AG08395 (cell line): ENCODE measurements around the gene HOXB7.
A peak's percentile ranks its signal among the peaks of the same experiment; 100 is the strongest.

Experiments used
- DNase-seq: peaks from one replicate; pipeline ENCODE4 v3.0.0; 2012; ENCODE audit warnings: mixed read lengths, low spot score

Gene HOXB7

GRCh38 chr17:48594538-48595277 is 16.1 kb downstream of the HOXB7 start:
- no peak for DNase-seq

- DNase-seq: peak; percentile 81
Measured at GRCh38 chr17:48593840-48594537, 16.8 kb downstream of the HOXB7 start.

GRCh38 chr17:48593126-48593829 is 17.5 kb downstream of the HOXB7 start, which contains the start of gene HOXB5:
Gene HOXB5, minus strand, starts transcription at chr17:48593779. Its CDS starts 97 bp downstream, at chr17:48593682.
- no peak for DNase-seq

GRCh38 chr17:48592577-48592976 is 18.2 kb downstream of the HOXB7 start:
- DNase-seq: no peak

- DNase-seq: no peak
Measured at GRCh38 chr17:48592057-48592514, 18.7 kb downstream of the HOXB7 start.

GRCh38 chr17:48591255-48592056 is 19.4 kb downstream of the HOXB7 start:
- DNase-seq: no peak

GRCh38 chr17:48590607-48591161 is 20.1 kb downstream of the HOXB7 start:
- no peak for DNase-seq

- peak; percentile 80 for DNase-seq
Measured at GRCh38 chr17:48589831-48590606, 20.8 kb downstream of the HOXB7 start, which contains the start of gene HOXB3. Gene HOXB3, minus strand, starts transcription at chr17:48590241. Its CDS starts 37,767 bp downstream, at chr17:48552474.

- DNase-seq: no peak
Measured at GRCh38 chr17:48589060-48589830, 21.6 kb downstream of the HOXB7 start.

- no peak for DNase-seq
Measured at GRCh38 chr17:48588528-48588927, 22.3 kb downstream of the HOXB7 start.

GRCh38 chr17:48588074-48588415 is 22.8 kb downstream of the HOXB7 start:
- no peak for DNase-seq

GRCh38 chr17:48587276-48588073 is 23.3 kb downstream of the HOXB7 start:
- no peak for DNase-seq

- no peak for DNase-seq
Measured at GRCh38 chr17:48586355-48587258, 24.2 kb downstream of the HOXB7 start.

- no peak for DNase-seq
Measured at GRCh38 chr17:48584223-48584741, 26.5 kb downstream of the HOXB7 start.

- DNase-seq: no peak
Measured at GRCh38 chr17:48583708-48584222, 27.1 kb downstream of the HOXB7 start.

- DNase-seq: no peak
Measured at GRCh38 chr17:48582750-48583069, 28.1 kb downstream of the HOXB7 start.

- no peak for DNase-seq
Measured at GRCh38 chr17:48579760-48580554, 30.9 kb downstream of the HOXB7 start.
